Glutamatergic neuron (in vitro differentiated cells): Measurements from ENCODE around the gene NPHP4. TPM values are rescaled to one million over a fixed set of nuclear protein-coding genes. Genes with fewer than 3 reads are reported as not detected.

ENCODE experiments used
- DNase-seq: peaks from one replicate; pipeline ENCODE4 v3.0.0; 2022
- H3K27ac Mint-ChIP-seq: one replicate; pipeline ENCODE4 v1.8.0; 2020; ENCODE audit warnings: mild to moderate bottlenecking, mixed read lengths, inconsistent platforms; ENCODE audit not compliant: unreplicated experiment
- H3K27me3 Mint-ChIP-seq: one replicate; pipeline ENCODE4 v1.8.0; 2020; ENCODE audit warnings: mild to moderate bottlenecking, moderate library complexity, mixed read lengths, inconsistent platforms; ENCODE audit not compliant: unreplicated experiment
- H3K36me3 Mint-ChIP-seq: one replicate; pipeline ENCODE4 v1.8.0; 2020; ENCODE audit warnings: mild to moderate bottlenecking, mixed read lengths, inconsistent platforms; ENCODE audit not compliant: unreplicated experiment
- H3K4me1 Mint-ChIP-seq: one replicate; pipeline ENCODE4 v1.8.0; 2020; ENCODE audit warnings: mild to moderate bottlenecking, low read depth, mixed read lengths, inconsistent platforms; ENCODE audit not compliant: unreplicated experiment
- H3K4me3 Mint-ChIP-seq: one replicate; pipeline ENCODE4 v1.8.0; 2020; ENCODE audit warnings: mild to moderate bottlenecking, mixed read lengths, inconsistent platforms; ENCODE audit not compliant: unreplicated experiment
- H3K9me3 Mint-ChIP-seq: one replicate; pipeline ENCODE4 v1.8.0; 2020; ENCODE audit warnings: mild to moderate bottlenecking, moderate library complexity, mixed read lengths, inconsistent platforms; ENCODE audit not compliant: unreplicated experiment
- CTCF ChIP-seq: fragments of 200-600 bp; sonication (generic); IDR thresholded peaks from one replicate; pipeline ENCODE4 v1.5.0; 2021; ENCODE audit not compliant: partially characterized antibody, unreplicated experiment
- total RNA-seq: library from RNA; stranded (reverse); fragmentation: NEBNext Ultra II Directional; extraction: Animal tissue kit (Norgen Biotek cat#: 25700); gene quantifications from one replicate; pipeline ENCODE4 v1.2.1, GENCODE V29; 2021; ENCODE audit not compliant: unreplicated experiment

Gene NPHP4
- total RNA-seq, 1 donor from 2014 or later: 28.4 TPM

GRCh38 chr1:5934058-5934884 is 58.0 kb downstream of the NPHP4 start:
- Mint-ChIP-seq H3K27ac (no peak overlapping the region), H3K4me1 (no peaks in the 10 kb centered on the region), H3K27me3 (peaks cover 2% of the 10 kb centered on the region), H3K36me3 (peaks cover 9% of the 10 kb centered on the region), H3K9me3 (peaks cover 3% of the 10 kb centered on the region), H3K4me3 (no peak overlapping the region)
- no peak for TF ChIP-seq CTCF
- no peak for DNase-seq

GRCh38 chr1:5933676-5934057 is 58.6 kb downstream of the NPHP4 start:
- peaks cover 9% of the 10 kb centered on the region for H3K36me3 Mint-ChIP-seq
- H3K27me3 Mint-ChIP-seq: peaks cover 2% of the 10 kb centered on the region
- H3K4me1 Mint-ChIP-seq: no peaks in the 10 kb centered on the region
- no peak for DNase-seq
- no peak overlapping the region for H3K27ac Mint-ChIP-seq
- H3K9me3 Mint-ChIP-seq: peaks cover 3% of the 10 kb centered on the region
- no peak for TF ChIP-seq CTCF
- no peak overlapping the region for H3K4me3 Mint-ChIP-seq

GRCh38 chr1:5933050-5933449 is 59.2 kb downstream of the NPHP4 start:
- DNase-seq: no peak
- H3K4me3 Mint-ChIP-seq: no peak overlapping the region
- H3K4me1 Mint-ChIP-seq: no peaks in the 10 kb centered on the region
- no peak overlapping the region for H3K27ac Mint-ChIP-seq
- TF ChIP-seq CTCF: no peak
- peaks cover 9% of the 10 kb centered on the region for H3K36me3 Mint-ChIP-seq
- H3K27me3 Mint-ChIP-seq: peaks cover 2% of the 10 kb centered on the region
- H3K9me3 Mint-ChIP-seq: peaks cover 3% of the 10 kb centered on the region

GRCh38 chr1:5928714-5929400 is 63.4 kb downstream of the NPHP4 start:
- Mint-ChIP-seq H3K4me3 (no peak overlapping the region), H3K36me3 (peaks cover 14% of the 10 kb centered on the region), H3K4me1 (no peaks in the 10 kb centered on the region), H3K27me3 (no peaks in the 10 kb centered on the region), H3K9me3 (no peaks in the 10 kb centered on the region), H3K27ac (no peak overlapping the region)
- DNase-seq: no peak
- TF ChIP-seq CTCF: no peak
